Measurements from ENCODE around the gene WDR7.

WDR7 gene

DNA sequence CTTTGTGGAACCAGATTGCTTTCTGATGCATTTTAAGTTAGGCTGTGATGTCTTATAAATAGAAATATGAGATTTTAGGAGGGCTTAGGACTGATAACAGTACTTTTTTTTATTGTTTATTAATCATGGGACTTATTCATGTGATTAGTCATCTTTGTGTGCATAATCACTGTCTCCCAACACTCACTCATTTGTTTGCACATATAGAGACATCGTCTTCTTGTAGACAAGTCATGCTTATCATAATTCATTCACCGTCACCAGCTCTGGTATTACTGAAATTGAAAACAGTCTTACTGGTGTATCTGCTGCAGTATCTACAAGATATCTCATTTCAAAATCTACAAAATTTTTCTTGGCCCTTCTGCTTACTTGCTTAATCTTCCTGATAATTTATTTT lies 45.8 kb downstream of the WDR7 start:
- Histone ChIP-seq H3K79me2 (ENCODE audit: insufficient read depth, low read depth) (no peaks in the 10 kb centered on the region), H3K27me3 (ENCODE audit: insufficient read depth, low read depth) (no peaks in the 10 kb centered on the region), H3K9ac (no peak overlapping the region), H3K4me3 (IDR thresholded peaks at IDR 0.05; ENCODE audit: insufficient read depth, low read depth, low read length) (no peak overlapping the region), H3K27ac (no peak overlapping the region), H3K4me1 (ENCODE audit: low read depth, poor library complexity, severe bottlenecking) (peaks cover 14% of the 10 kb centered on the region), H4K20me1 (ENCODE audit: insufficient read depth) (no peaks in the 10 kb centered on the region), H3K36me3 (ENCODE audit: insufficient read depth) (no peaks in the 10 kb centered on the region), H3K4me2 (no peak overlapping the region), H2AFZ (ENCODE audit: low read depth) (no peak overlapping the region)
- TF ChIP-seq, protein P1, sequence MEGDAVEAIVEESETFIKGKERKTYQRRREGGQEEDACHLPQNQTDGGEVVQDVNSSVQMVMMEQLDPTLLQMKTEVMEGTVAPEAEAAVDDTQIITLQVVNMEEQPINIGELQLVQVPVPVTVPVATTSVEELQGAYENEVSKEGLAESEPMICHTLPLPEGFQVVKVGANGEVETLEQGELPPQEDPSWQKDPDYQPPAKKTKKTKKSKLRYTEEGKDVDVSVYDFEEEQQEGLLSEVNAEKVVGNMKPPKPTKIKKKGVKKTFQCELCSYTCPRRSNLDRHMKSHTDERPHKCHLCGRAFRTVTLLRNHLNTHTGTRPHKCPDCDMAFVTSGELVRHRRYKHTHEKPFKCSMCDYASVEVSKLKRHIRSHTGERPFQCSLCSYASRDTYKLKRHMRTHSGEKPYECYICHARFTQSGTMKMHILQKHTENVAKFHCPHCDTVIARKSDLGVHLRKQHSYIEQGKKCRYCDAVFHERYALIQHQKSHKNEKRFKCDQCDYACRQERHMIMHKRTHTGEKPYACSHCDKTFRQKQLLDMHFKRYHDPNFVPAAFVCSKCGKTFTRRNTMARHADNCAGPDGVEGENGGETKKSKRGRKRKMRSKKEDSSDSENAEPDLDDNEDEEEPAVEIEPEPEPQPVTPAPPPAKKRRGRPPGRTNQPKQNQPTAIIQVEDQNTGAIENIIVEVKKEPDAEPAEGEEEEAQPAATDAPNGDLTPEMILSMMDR (conservative IDR thresholded peaks at IDR 0.05; ENCODE audit: low read depth, low read length) = no peak

DNA sequence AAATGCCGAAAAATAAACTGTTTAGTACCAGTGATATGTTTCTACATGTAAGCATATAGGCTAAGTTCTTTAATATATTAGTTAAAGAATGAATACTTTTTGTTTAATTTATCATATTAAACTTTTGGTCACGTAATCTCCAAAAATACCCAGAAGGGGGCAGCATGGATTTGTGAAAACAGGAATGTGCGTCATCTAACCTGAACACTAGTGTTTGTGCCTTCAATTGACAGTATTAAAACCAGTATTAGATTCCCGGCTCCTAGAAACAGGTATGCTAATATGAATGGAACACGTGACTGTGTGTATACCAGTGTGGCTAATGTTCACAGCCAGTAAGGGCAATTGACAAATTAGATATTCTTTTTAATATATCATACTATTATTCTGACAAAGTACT lies 51.8 kb downstream of the WDR7 start:
- Histone ChIP-seq H3K9ac (no peak overlapping the region), H3K27me3 (ENCODE audit: insufficient read depth, low read depth) (no peaks in the 10 kb centered on the region), H3K4me2 (no peak overlapping the region), H3K27ac (no peak overlapping the region), H4K20me1 (ENCODE audit: insufficient read depth) (no peaks in the 10 kb centered on the region; the same call in 1 of the 2 replicates), H3K79me2 (ENCODE audit: insufficient read depth, low read depth) (no peaks in the 10 kb centered on the region), H3K36me3 (ENCODE audit: insufficient read depth) (no peaks in the 10 kb centered on the region), H2AFZ (ENCODE audit: low read depth) (no peak overlapping the region), H3K4me3 (IDR thresholded peaks at IDR 0.05; ENCODE audit: insufficient read depth, low read depth, low read length) (no peak overlapping the region), H3K4me1 (ENCODE audit: low read depth, poor library complexity, severe bottlenecking) (peaks cover 26% of the 10 kb centered on the region)
- TF ChIP-seq, protein P1 (conservative IDR thresholded peaks at IDR 0.05; ENCODE audit: low read depth, low read length) = peak; percentile 80

DNA sequence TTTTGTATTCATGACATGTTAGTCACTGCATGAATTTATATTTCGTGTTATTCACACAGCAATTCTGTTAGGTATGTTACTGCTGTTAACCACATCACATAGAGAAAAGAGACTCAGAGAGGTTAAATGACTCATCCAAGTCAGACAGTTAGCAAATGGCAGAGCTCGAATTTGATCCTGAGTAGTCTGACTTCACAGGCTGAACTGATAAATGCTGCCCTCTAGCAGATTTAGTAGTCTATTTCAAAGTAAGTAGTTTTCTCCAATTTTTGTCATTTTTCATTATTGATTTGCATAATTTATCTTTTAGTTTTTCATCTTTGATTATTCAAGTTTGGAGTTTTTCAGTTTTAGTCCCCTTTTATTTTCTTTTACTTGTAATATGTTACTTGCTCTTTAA lies 58.3 kb downstream of the WDR7 start:
- Histone ChIP-seq H3K27ac (no peak overlapping the region), H3K36me3 (ENCODE audit: insufficient read depth) (no peaks in the 10 kb centered on the region), H3K4me2 (0 out of 2 replicates have a peak overlapping the region, but pooled peaks have one; percentile 3), H2AFZ (ENCODE audit: low read depth) (no peak overlapping the region), H3K4me1 (ENCODE audit: low read depth, poor library complexity, severe bottlenecking) (peaks cover 20% of the 10 kb centered on the region), H3K4me3 (IDR thresholded peaks at IDR 0.05; ENCODE audit: insufficient read depth, low read depth, low read length) (no peak overlapping the region), H3K27me3 (ENCODE audit: insufficient read depth, low read depth) (no peaks in the 10 kb centered on the region), H3K79me2 (ENCODE audit: insufficient read depth, low read depth) (no peaks in the 10 kb centered on the region), H4K20me1 (ENCODE audit: insufficient read depth) (no peaks in the 10 kb centered on the region), H3K9ac (no peak overlapping the region)
- TF ChIP-seq, protein P1 (conservative IDR thresholded peaks at IDR 0.05; ENCODE audit: low read depth, low read length) = peak; percentile 53

DNA sequence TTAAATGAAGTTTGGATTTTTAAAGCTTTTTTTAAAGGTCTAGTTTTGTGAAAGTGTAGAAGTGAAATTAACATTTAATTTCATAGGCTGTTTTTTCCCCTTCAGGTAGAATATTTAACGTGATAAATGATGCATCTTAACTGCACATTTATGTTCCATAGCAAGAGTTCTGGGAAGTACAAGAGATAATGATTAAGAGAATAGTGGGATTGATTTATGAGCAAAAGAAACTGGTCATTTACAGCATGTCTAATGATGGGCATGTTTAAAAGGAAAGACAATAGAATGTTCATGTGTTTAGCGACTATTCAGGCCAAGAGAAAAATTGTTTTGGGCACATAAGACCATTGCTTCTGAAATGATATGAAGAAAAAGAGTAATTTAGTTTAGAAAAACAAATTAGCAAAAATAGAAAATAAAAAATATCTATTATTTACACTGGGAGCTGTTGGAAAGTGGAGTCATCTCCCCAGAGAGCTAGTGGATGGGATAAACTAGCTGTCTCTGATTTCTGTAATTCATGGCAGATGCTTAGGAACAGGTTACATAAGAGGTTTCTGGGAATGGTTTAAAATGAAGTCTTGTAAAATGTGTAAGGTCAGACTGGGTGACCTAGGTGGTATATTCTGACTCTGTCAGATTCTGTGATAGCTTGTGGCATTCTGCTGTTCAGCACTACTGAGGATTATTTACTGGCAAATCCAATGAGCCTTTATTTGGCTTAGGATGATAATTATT lies 60.7 kb downstream of the WDR7 start:
- Histone ChIP-seq H3K79me2 (ENCODE audit: insufficient read depth, low read depth) (no peaks in the 10 kb centered on the region), H2AFZ (ENCODE audit: low read depth) (no peak overlapping the region), H3K36me3 (ENCODE audit: insufficient read depth) (no peaks in the 10 kb centered on the region), H3K4me3 (IDR thresholded peaks at IDR 0.05; ENCODE audit: insufficient read depth, low read depth, low read length) (no peak overlapping the region), H3K27ac (no peak overlapping the region), H3K4me2 (no peak overlapping the region), H3K4me1 (ENCODE audit: low read depth, poor library complexity, severe bottlenecking) (peaks cover 34% of the 10 kb centered on the region), H3K9ac (no peak overlapping the region), H4K20me1 (ENCODE audit: insufficient read depth) (no peaks in the 10 kb centered on the region), H3K27me3 (ENCODE audit: insufficient read depth, low read depth) (no peaks in the 10 kb centered on the region)
- TF ChIP-seq, protein P1 (conservative IDR thresholded peaks at IDR 0.05; ENCODE audit: low read depth, low read length) = no peak
